GM12873 (cell line): ENCODE data around the gene TAOK1.
A peak's percentile ranks its signal among the peaks of the same experiment; 100 is the strongest.

Source experiments
- CTCF ChIP-seq: IDR thresholded peaks from 2 replicates; pipeline ENCODE4 v1.5.1; 2012; ENCODE audit warnings: low read depth, mild to moderate bottlenecking, moderate library complexity, low read length, control low read depth; ENCODE audit not compliant: insufficient read depth; ENCODE audit errors: missing control alignments

Gene TAOK1

GRCh38 chr17:29577385-29578211 is 187.4 kb downstream of the TAOK1 start:
- TF ChIP-seq CTCF: no peak

- no peak for TF ChIP-seq CTCF
These were observed 188.7 kb downstream of the TAOK1 start for GRCh38 chr17:29578626-29579485.

GRCh38 chr17:29579866-29580771 is 190.0 kb downstream of the TAOK1 start:
- peak; percentile 93 for TF ChIP-seq CTCF

GRCh38 chr17:29581583-29582253 is 191.6 kb downstream of the TAOK1 start:
- no peak for TF ChIP-seq CTCF

GRCh38 chr17:29582254-29582765 is 192.1 kb downstream of the TAOK1 start:
- TF ChIP-seq CTCF: no peak

GRCh38 chr17:29582772-29583171 is 192.6 kb downstream of the TAOK1 start:
- TF ChIP-seq CTCF: no peak
